Keratinocyte (primary cell): ENCODE results near the gene PDE11A. TPM values are rescaled to one million over a fixed set of nuclear protein-coding genes. Genes with fewer than 3 reads are reported as not detected.

ENCODE experiments used
- DNase-seq: peaks from one replicate; pipeline ENCODE4 v3.0.0-alpha.2; 2011; ENCODE audit warnings: low read depth, missing footprints, low spot score
- FAIRE-seq: peaks from 2 replicates; lab custom pipeline; 2011; peaks lifted over from hg19 to GRCh38; lab: Jason Lieb, UNC
- H2AFZ ChIP-seq: 2 replicates; pipeline ENCODE4 v1.6.0; 2012; ENCODE audit warnings: low read length, control low read depth, inconsistent platforms; ENCODE audit not compliant: control insufficient read depth
- H3K27ac ChIP-seq: 2 replicates; pipeline ENCODE4 v1.5.1; 2011; ENCODE audit warnings: low read length; ENCODE audit not compliant: control insufficient read depth, insufficient read depth
- H3K27me3 ChIP-seq: 3 replicates; pipeline ENCODE4 v1.6.0; 2011; ENCODE audit warnings: low read length; ENCODE audit not compliant: control insufficient read depth, insufficient read depth; ENCODE audit errors: extremely low read depth
- H3K36me3 ChIP-seq, 2 experiments: 2 replicates in 1 of 2; 3 replicates in 1 of 2; pipeline ENCODE4 v1.5.1; 2011; ENCODE audit warnings: low read length in 2 of 2, mild to moderate bottlenecking in 1 of 2; ENCODE audit not compliant: control insufficient read depth in 2 of 2, insufficient read depth in 2 of 2; ENCODE audit errors: extremely low read depth in 1 of 2
- H3K4me1 ChIP-seq: 3 replicates; pipeline ENCODE4 v1.5.1; 2011; ENCODE audit warnings: low read length; ENCODE audit not compliant: control insufficient read depth, insufficient read depth; ENCODE audit errors: extremely low read depth
- H3K4me2 ChIP-seq: 3 replicates; pipeline ENCODE4 v1.6.0; 2011; ENCODE audit warnings: low read depth, low read length; ENCODE audit not compliant: control insufficient read depth, insufficient read depth; ENCODE audit errors: extremely low read depth
- H3K4me3 ChIP-seq, 3 experiments: fragments of 200-600 bp in 1 of 3; sonication (generic) in 1 of 3; 2 replicates in 2 of 3; 3 replicates in 1 of 3; pipeline ENCODE4 v1.5.1; 2011 to 2016; ENCODE audit warnings: low read length in 3 of 3, mild to moderate bottlenecking in 3 of 3, control low read depth in 2 of 3, inconsistent platforms in 1 of 3, low read depth in 1 of 3, mixed read lengths in 1 of 3, mixed run types in 1 of 3, moderate library complexity in 1 of 3; ENCODE audit not compliant: control insufficient read depth in 2 of 3, insufficient read depth in 2 of 3; ENCODE audit errors: extremely low read depth in 1 of 3
- H3K79me2 ChIP-seq: 2 replicates; pipeline ENCODE4 v1.6.0; 2012; ENCODE audit warnings: low read length; ENCODE audit not compliant: control insufficient read depth, insufficient read depth
- H3K9ac ChIP-seq: 3 replicates; pipeline ENCODE4 v1.6.0; 2011; ENCODE audit warnings: low read length; ENCODE audit not compliant: control insufficient read depth, insufficient read depth; ENCODE audit errors: extremely low read depth
- H3K9me1 ChIP-seq: 3 replicates; pipeline ENCODE4 v1.6.0; 2011; ENCODE audit warnings: low read length; ENCODE audit not compliant: control insufficient read depth, insufficient read depth; ENCODE audit errors: extremely low read depth
- H3K9me3 ChIP-seq: 2 replicates; pipeline ENCODE4 v1.5.1; 2012; ENCODE audit warnings: low read depth, low read length; ENCODE audit not compliant: control insufficient read depth
- H4K20me1 ChIP-seq: 3 replicates; pipeline ENCODE4 v1.6.0; 2011; ENCODE audit warnings: low read length; ENCODE audit not compliant: control insufficient read depth, insufficient read depth; ENCODE audit errors: extremely low read depth
- EZH2 ChIP-seq: IDR thresholded peaks from one replicate; pipeline ENCODE4 v1.6.1; 2012; ENCODE audit warnings: inconsistent platforms, mild to moderate bottlenecking, low read length, moderate library complexity
- dilution Hi-C: fragments of 300-500 bp; cut with MboI; formaldehyde crosslinking; loops from one replicate; pipeline ENCODE4 v1.7.0; 2020; ENCODE audit warnings: low sequenced_read_pairs; ENCODE audit not compliant: extremely low pct_ligation_motif_present
- polyA plus RNA-seq, 5 experiments: library from polyadenylated mRNA; depleted of rRNA in 3 of 5; stranded (reverse) in 3 of 5; stranded (forward) in 1 of 5; unstranded in 1 of 5; fragments of >200 nt; gene quantifications; 1 replicate in 1 of 5; 2 replicates in 3 of 5; 3 replicates in 1 of 5; pipeline versions ENCODE4 v1.2.1 to v1.2.3, GENCODE V29; 2011 to 2012; ENCODE audit warnings: missing spikeins in 2 of 5, low read depth in 1 of 5, low replicate concordance in 1 of 5
- TF ChIP-seq, protein P1 (sequence below), 3 experiments: IDR thresholded peaks in 1 of 3; conservative IDR thresholded peaks in 1 of 3; optimal IDR thresholded peaks in 1 of 3; 2 replicates in 2 of 3; 3 replicates in 1 of 3; pipeline versions ENCODE3 to v1.5.1; 2011; ENCODE audit warnings: low read length in 3 of 3, mild to moderate bottlenecking in 3 of 3, moderate library complexity in 2 of 3, control low read depth in 1 of 3, inconsistent platforms in 1 of 3; ENCODE audit not compliant: insufficient read depth in 2 of 3; ENCODE audit errors: extremely low read depth in 1 of 3

The PDE11A gene
- polyA plus RNA-seq, 1 donor (not counting 4 experiments of a cell fraction or from before 2014, with no cell fraction given): 0.01 TPM

DNA sequence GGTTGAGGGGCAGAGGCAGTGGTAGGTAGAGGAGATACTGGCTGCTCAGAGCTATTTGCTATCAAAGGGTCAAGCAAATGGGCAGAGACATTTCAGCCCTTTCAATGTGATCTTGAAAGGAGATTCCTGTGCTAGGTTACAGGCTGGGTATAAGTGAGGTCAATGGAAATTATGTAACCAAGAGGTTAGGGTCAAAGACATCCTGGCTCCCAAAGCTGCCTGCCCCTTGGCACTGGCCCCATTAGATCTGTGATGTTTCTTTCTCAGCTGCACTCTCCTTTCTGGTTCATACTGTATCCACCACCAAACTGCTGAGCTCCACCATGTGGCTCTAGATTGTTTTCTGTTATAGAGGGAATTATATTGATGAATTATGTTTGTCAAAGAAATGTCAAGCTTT, 479.6 kb downstream of the PDE11A start:
- no peaks in the 10 kb centered on the region for H3K9me3 ChIP-seq

DNA sequence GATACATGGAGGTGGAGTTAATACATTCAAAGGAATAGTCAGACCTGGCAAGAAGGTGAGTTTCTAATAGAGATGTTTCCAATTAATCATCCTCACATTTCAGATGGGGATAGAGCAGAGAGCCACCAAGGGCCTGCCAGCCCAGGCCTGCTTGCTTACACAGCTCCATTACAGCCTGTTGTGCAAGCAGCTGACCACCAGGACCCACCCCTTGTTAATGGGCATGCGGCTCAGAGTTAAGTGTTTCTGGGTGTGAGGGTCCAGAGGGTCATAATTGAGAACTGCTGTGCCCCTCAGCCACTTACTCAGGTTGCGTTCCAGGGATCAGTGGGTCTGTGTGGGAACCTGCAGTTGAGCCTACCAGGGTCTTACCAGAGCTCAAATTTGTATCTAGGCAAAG, 480.2 kb downstream of the PDE11A start:
- Histone ChIP-seq H3K9ac (no peak overlapping the region), H3K36me3 (no peaks in the 10 kb centered on the region), H3K4me3 (no peak overlapping the region), H3K79me2 (no peaks in the 10 kb centered on the region), H3K9me3 (no peaks in the 10 kb centered on the region), H3K27ac (no peak overlapping the region), H3K4me2 (no peak overlapping the region), H4K20me1 (no peaks in the 10 kb centered on the region), H3K27me3 (no peaks in the 10 kb centered on the region), H2AFZ (no peak overlapping the region), H3K9me1 (no peaks in the 10 kb centered on the region), H3K4me1 (no peaks in the 10 kb centered on the region)
- FAIRE-seq (no peak), DNase-seq (no peak)
- dilution Hi-C loops: no loop called here
- TF ChIP-seq EZH2: no peak
- TF ChIP-seq, protein P1, sequence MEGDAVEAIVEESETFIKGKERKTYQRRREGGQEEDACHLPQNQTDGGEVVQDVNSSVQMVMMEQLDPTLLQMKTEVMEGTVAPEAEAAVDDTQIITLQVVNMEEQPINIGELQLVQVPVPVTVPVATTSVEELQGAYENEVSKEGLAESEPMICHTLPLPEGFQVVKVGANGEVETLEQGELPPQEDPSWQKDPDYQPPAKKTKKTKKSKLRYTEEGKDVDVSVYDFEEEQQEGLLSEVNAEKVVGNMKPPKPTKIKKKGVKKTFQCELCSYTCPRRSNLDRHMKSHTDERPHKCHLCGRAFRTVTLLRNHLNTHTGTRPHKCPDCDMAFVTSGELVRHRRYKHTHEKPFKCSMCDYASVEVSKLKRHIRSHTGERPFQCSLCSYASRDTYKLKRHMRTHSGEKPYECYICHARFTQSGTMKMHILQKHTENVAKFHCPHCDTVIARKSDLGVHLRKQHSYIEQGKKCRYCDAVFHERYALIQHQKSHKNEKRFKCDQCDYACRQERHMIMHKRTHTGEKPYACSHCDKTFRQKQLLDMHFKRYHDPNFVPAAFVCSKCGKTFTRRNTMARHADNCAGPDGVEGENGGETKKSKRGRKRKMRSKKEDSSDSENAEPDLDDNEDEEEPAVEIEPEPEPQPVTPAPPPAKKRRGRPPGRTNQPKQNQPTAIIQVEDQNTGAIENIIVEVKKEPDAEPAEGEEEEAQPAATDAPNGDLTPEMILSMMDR (optimal IDR thresholded peaks at IDR 0.05 in 1 of 3, IDR thresholded peaks at IDR 0.05 in 1 of 3, conservative IDR thresholded peaks at IDR 0.05 in 1 of 3; ENCODE audit: extremely low read depth in 1 of 3, insufficient read depth in 2 of 3, low read length in 3 of 3): no peak

More for the DNA sequence above, 479.6 kb downstream of the PDE11A start:
- DNase-seq (no peak), FAIRE-seq (no peak)
- Histone ChIP-seq H3K27ac (no peak overlapping the region), H3K9ac (no peak overlapping the region), H3K27me3 (no peaks in the 10 kb centered on the region), H3K4me3 (no peak overlapping the region), H3K79me2 (no peaks in the 10 kb centered on the region), H3K36me3 (no peaks in the 10 kb centered on the region), H4K20me1 (no peaks in the 10 kb centered on the region), H2AFZ (no peak overlapping the region), H3K9me1 (no peaks in the 10 kb centered on the region), H3K4me2 (no peak overlapping the region), H3K4me1 (no peaks in the 10 kb centered on the region)
- TF ChIP-seq, protein P1 (optimal IDR thresholded peaks at IDR 0.05 in 1 of 3, IDR thresholded peaks at IDR 0.05 in 1 of 3, conservative IDR thresholded peaks at IDR 0.05 in 1 of 3; ENCODE audit: extremely low read depth in 1 of 3, insufficient read depth in 2 of 3, low read length in 3 of 3): no peak
- no peak for TF ChIP-seq EZH2
- dilution Hi-C loops: no loop called here
